Loucy (cell line): ENCODE data around the gene OGDH.

Experiments used
- CTCF ChIP-seq: fragments of 200-600 bp; sonication (generic); conservative IDR thresholded peaks from 2 replicates; pipeline ENCODE4 v1.5.1; 2014; ENCODE audit warnings: mild to moderate bottlenecking, antibody characterized with exemption, low read length
- EZH2phosphoT487 ChIP-seq: fragments of 200-600 bp; IDR thresholded peaks from 2 replicates; pipeline ENCODE4 v1.6.1; 2018; ENCODE audit warnings: antibody characterized with exemption, mild to moderate bottlenecking, moderate library complexity, borderline replicate concordance

- TF ChIP-seq CTCF, result no peak
- no peak for TF ChIP-seq EZH2phosphoT487
Measured at GRCh38 chr7:44706788-44707557, 100.5 kb downstream of the OGDH start.
